Lung (tissue), 12 donors: ENCODE measurements around the gene OTOR. TPM values are rescaled to one million over a fixed set of nuclear protein-coding genes. Genes with fewer than 3 reads are reported as not detected.

ENCODE experiments used
- ATAC-seq: fragments of 200-7000 bp; cut with Tn5 transposase; one replicate; pipeline ENCODE4 v1.9.1; 2020; ENCODE audit warnings: moderate number of reproducible peaks; ENCODE audit not compliant: insufficient read depth, low FRiP score
- DNase-seq, 3 donors: peaks; one replicate each; pipeline ENCODE4 v3.0.0-alpha.2; 2013 to 2017
- H3K27ac ChIP-seq, 2 donors: one replicate each; pipeline ENCODE4 v1.5.1; 2013; ENCODE audit warnings: mild to moderate bottlenecking in 2 of 2, moderate library complexity in 2 of 2, control low read depth in 1 of 2, inconsistent platforms in 1 of 2, low read depth in 1 of 2, low read length in 1 of 2
- H3K27me3 ChIP-seq, 3 donors: one replicate each; pipeline ENCODE4 v1.5.1; 2013; ENCODE audit warnings: low read length in 2 of 3; ENCODE audit not compliant: control insufficient read depth in 3 of 3, insufficient read depth in 3 of 3
- H3K36me3 ChIP-seq, 4 donors: one replicate each; pipeline ENCODE4 v1.5.1; 2013; ENCODE audit warnings: low read length in 4 of 4, mild to moderate bottlenecking in 1 of 4, moderate library complexity in 1 of 4; ENCODE audit not compliant: control insufficient read depth in 4 of 4, insufficient read depth in 4 of 4
- H3K4me1 ChIP-seq, 5 donors: one replicate each; pipeline ENCODE4 v1.5.1; 2013; ENCODE audit warnings: low read length in 5 of 5, mild to moderate bottlenecking in 2 of 5, moderate library complexity in 1 of 5; ENCODE audit not compliant: control insufficient read depth in 5 of 5, insufficient read depth in 5 of 5
- H3K4me3 ChIP-seq: one replicate; pipeline ENCODE4 v1.5.1; 2013; ENCODE audit warnings: mild to moderate bottlenecking, control low read depth, moderate library complexity
- H3K9ac ChIP-seq, 2 donors: one replicate each; pipeline ENCODE4 v1.5.1; 2013; ENCODE audit warnings: low read length in 2 of 2, control low read depth in 1 of 2; ENCODE audit not compliant: insufficient read depth in 1 of 2
- H3K9me3 ChIP-seq, 4 donors: one replicate each; pipeline ENCODE4 v1.5.1; 2013; ENCODE audit warnings: low read length in 3 of 4, mild to moderate bottlenecking in 1 of 4, moderate library complexity in 1 of 4; ENCODE audit not compliant: control insufficient read depth in 4 of 4, insufficient read depth in 3 of 4
- WGBS, 2 donors: extraction: QIAGEN DNeasy Blood & Tissue Kit; methylation state at CpG; one replicate each; pipeline ENCODE4 v1.1.7; 2013; 5-methylcytosine and 5-hydroxymethylcytosine counted together
- polyA plus RNA-seq, 2 donors: library from polyadenylated mRNA; stranded (reverse); fragments of 200-250 nt; gene quantifications; one replicate each; pipeline ENCODE4 v1.2.1, GENCODE V29; 2013
- total RNA-seq, 2 donors: library from RNA; depleted of rRNA in 1 of 2; stranded (reverse); fragments of >200 nt in 1 of 2; gene quantifications; one replicate each; pipeline ENCODE4 v1.2.1, GENCODE V29; 2014 to 2021
- TF ChIP-seq, protein P1 (sequence below): IDR thresholded peaks from 2 replicates; pipeline ENCODE4 v1.5.1; 2012; ENCODE audit warnings: mild to moderate bottlenecking; ENCODE audit errors: control extremely low read depth, extremely low read depth
- donor health status: control.
- donor health status: control.
- donor health status: Bipolar disorder and iron deficiency.
- donor health status: healthy.
- donor health status: DM: yes; HTN: yes; CAD: no.

OTOR gene
- total and polyA plus RNA-seq, 4 donors = not detected

DNA sequence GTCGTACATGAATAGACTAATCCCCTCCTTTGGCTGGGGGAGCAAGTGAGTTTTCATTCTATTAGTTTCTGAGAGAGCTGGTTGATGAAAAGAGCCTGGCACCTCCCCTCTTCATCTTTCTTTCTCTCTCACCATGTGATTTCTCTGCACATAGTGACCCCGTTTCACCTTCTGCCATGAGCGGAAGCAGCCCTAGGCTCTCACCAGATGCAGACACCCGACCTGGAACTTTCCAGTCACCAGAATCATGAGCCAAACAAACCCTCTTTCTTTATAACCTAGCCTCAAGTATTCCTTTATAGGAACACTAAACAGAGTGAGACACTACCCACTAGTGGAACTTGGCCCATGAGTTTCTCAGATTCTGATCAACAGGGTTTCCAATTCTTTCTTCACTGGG, 16.4 kb downstream of the OTOR start:
- Histone ChIP-seq H3K9ac (no peak overlapping the region), H3K27ac (no peak overlapping the region), H3K27me3 (peaks cover 0 to 9% (median 2%) of the 10 kb centered on the region in 3 donors), H3K4me3 (no peak overlapping the region), H3K36me3 (no peaks in the 10 kb centered on the region), H3K4me1 (peaks cover 0 to 1% (median 0%) of the 10 kb centered on the region in 5 donors), H3K9me3 (no peaks in the 10 kb centered on the region)
- WGBS, 2 donors = 41 to 50% methylated on average over 4 of the region's 4 CpGs
- DNase-seq = no peak
- no peak for ATAC-seq
- TF ChIP-seq, protein P1, sequence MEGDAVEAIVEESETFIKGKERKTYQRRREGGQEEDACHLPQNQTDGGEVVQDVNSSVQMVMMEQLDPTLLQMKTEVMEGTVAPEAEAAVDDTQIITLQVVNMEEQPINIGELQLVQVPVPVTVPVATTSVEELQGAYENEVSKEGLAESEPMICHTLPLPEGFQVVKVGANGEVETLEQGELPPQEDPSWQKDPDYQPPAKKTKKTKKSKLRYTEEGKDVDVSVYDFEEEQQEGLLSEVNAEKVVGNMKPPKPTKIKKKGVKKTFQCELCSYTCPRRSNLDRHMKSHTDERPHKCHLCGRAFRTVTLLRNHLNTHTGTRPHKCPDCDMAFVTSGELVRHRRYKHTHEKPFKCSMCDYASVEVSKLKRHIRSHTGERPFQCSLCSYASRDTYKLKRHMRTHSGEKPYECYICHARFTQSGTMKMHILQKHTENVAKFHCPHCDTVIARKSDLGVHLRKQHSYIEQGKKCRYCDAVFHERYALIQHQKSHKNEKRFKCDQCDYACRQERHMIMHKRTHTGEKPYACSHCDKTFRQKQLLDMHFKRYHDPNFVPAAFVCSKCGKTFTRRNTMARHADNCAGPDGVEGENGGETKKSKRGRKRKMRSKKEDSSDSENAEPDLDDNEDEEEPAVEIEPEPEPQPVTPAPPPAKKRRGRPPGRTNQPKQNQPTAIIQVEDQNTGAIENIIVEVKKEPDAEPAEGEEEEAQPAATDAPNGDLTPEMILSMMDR = no peak

DNA sequence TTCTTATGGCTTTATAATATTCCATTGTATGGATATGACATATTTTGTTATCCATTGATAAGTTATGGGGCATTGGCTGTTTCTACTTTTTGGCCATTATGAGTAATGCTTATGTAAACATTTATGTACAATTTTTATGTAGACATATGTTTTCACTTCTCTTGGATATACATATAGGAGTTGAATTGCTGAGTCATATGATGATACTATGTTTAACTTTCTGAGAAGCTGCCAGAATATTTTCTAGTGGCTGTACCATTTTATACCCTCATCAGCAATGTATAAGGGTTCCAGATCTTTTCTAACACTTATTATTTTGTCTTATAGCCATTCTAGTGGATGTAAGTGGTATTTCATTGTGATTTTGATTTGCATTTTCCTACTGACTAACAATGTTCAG, 23.1 kb downstream of the OTOR start:
- ATAC-seq = no peak
- TF ChIP-seq, protein P1 = no peak
- no peaks in the 10 kb centered on the region for H3K4me1 ChIP-seq

DNA sequence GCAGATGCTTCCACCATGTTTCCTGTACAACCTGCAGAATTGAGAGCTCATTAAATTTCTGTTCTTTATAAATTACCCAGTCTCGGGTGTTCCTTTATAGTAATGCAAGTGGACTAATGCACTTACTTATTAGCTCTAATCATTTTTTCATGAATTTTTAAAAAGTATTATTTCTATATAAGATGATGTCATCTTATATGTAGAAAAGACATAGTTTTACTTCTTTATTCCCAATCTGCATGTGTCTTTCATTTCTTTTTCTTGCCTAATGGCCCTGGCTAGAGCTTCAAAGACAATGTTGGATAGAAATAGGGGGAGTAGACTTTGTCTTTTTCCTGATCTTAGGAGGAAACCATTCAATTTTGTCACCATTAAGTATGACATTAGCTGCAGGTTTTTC, 27.8 kb downstream of the OTOR start:
- Histone ChIP-seq H3K9me3 (peaks cover 0 to 5% (median 0%) of the 10 kb centered on the region in 4 donors), H3K36me3 (no peaks in the 10 kb centered on the region), H3K9ac (no peak overlapping the region), H3K27me3 (no peaks in the 10 kb centered on the region), H3K4me1 (peaks cover 0 to 7% (median 0%) of the 10 kb centered on the region in 5 donors), H3K4me3 (no peak overlapping the region), H3K27ac (no peak overlapping the region)
- WGBS, 2 donors = 77 to 85% methylated on average over 1 of the region's 1 CpG
- ATAC-seq (no peak), DNase-seq (no peak)
- TF ChIP-seq, protein P1 = no peak

More for the DNA sequence above, 23.1 kb downstream of the OTOR start:
- H3K27me3 ChIP-seq = no peaks in the 10 kb centered on the region
- H3K4me3 ChIP-seq = no peak overlapping the region
- H3K9me3 ChIP-seq = peaks cover 0 to 5% (median 0%) of the 10 kb centered on the region in 4 donors
- H3K9ac ChIP-seq = no peak overlapping the region
- H3K36me3 ChIP-seq = no peaks in the 10 kb centered on the region
- no peak overlapping the region for H3K27ac ChIP-seq
- DNase-seq = no peak

DNA sequence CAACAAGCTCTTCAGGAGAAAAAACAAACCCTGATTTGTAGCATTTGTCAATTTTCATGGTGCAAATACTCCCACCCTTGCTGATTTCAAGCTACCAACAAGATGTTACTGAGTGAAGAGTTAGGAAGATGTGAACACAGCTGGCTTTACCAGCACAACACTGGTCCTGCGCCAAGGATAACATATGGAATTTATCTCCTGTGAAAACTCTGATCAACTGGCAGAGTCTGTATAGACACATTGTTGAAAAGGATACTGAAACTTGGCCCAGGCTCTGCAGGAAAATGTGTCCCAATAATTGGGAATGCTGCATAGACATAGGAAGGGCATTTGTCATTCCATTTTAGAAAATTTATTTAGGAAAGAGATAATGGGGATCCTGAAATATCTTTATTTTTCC, 29.0 kb downstream of the OTOR start:
- 80 to 82% methylated on average over 1 of the region's 1 CpG for WGBS, 2 donors
- H3K4me3 ChIP-seq = no peak overlapping the region
- peaks cover 0 to 7% (median 0%) of the 10 kb centered on the region in 5 donors for H3K4me1 ChIP-seq
- TF ChIP-seq, protein P1 = no peak
- H3K27ac ChIP-seq = no peak overlapping the region
- H3K27me3 ChIP-seq = no peaks in the 10 kb centered on the region
- peak; percentile 73 to 90 (median 88) for DNase-seq
- ATAC-seq = no peak
- peaks cover 0 to 5% (median 2%) of the 10 kb centered on the region in 4 donors for H3K9me3 ChIP-seq
- no peaks in the 10 kb centered on the region for H3K36me3 ChIP-seq
- no peak overlapping the region for H3K9ac ChIP-seq
